Bronchial epithelial cell (primary cell): ENCODE data around the gene CYYR1. TPM values are rescaled to one million over a fixed set of nuclear protein-coding genes. Genes with fewer than 3 reads are reported as not detected.

Source experiments
- DNase-seq: peaks from one replicate; pipeline ENCODE4 v3.0.0-alpha.2; 2010; ENCODE audit warnings: low read depth
- FAIRE-seq: peaks from 2 replicates; lab custom pipeline; 2011; peaks lifted over from hg19 to GRCh38; lab: Jason Lieb, UNC
- H3K27me3 ChIP-seq: 2 replicates; pipeline ENCODE4 v1.5.1; 2011; ENCODE audit warnings: low read length; ENCODE audit not compliant: control insufficient read depth, insufficient read depth
- H3K36me3 ChIP-seq: 2 replicates; pipeline ENCODE4 v1.5.1; 2011; ENCODE audit warnings: low read length; ENCODE audit not compliant: control insufficient read depth, insufficient read depth
- H3K4me3 ChIP-seq: 2 replicates; pipeline ENCODE4 v1.5.1; 2011; ENCODE audit warnings: mild to moderate bottlenecking, low read depth, low read length, control low read depth
- total RNA-seq: library from RNA; depleted of rRNA; stranded (reverse); fragments of >200 nt; gene quantifications from 2 replicates; pipeline ENCODE4 v1.2.1, GENCODE V29; 2014
- TF ChIP-seq, protein P1 (sequence below): IDR thresholded peaks from 2 replicates; pipeline ENCODE4 v1.5.1; 2011; ENCODE audit warnings: mild to moderate bottlenecking, moderate library complexity, low read length, control low read depth, inconsistent platforms; ENCODE audit not compliant: insufficient read depth, severe bottlenecking

Gene CYYR1
- total RNA-seq, 1 donor from 2014 or later, result 1.1 TPM

- FAIRE-seq, result no peak
- Histone ChIP-seq H3K36me3 (no peaks in the 10 kb centered on the region), H3K4me3 (no peak overlapping the region), H3K27me3 (no peaks in the 10 kb centered on the region)
- DNase-seq, result no peak
- TF ChIP-seq, protein P1, sequence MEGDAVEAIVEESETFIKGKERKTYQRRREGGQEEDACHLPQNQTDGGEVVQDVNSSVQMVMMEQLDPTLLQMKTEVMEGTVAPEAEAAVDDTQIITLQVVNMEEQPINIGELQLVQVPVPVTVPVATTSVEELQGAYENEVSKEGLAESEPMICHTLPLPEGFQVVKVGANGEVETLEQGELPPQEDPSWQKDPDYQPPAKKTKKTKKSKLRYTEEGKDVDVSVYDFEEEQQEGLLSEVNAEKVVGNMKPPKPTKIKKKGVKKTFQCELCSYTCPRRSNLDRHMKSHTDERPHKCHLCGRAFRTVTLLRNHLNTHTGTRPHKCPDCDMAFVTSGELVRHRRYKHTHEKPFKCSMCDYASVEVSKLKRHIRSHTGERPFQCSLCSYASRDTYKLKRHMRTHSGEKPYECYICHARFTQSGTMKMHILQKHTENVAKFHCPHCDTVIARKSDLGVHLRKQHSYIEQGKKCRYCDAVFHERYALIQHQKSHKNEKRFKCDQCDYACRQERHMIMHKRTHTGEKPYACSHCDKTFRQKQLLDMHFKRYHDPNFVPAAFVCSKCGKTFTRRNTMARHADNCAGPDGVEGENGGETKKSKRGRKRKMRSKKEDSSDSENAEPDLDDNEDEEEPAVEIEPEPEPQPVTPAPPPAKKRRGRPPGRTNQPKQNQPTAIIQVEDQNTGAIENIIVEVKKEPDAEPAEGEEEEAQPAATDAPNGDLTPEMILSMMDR, result no peak
These were observed 8.7 kb upstream of the CYYR1 start for GRCh38 chr21:26581818-26582217.

- FAIRE-seq (no peak), DNase-seq (no peak)
- TF ChIP-seq, protein P1, result no peak
These were observed 897 bp downstream of the CYYR1 start for GRCh38 chr21:26572076-26572701.

DNA sequence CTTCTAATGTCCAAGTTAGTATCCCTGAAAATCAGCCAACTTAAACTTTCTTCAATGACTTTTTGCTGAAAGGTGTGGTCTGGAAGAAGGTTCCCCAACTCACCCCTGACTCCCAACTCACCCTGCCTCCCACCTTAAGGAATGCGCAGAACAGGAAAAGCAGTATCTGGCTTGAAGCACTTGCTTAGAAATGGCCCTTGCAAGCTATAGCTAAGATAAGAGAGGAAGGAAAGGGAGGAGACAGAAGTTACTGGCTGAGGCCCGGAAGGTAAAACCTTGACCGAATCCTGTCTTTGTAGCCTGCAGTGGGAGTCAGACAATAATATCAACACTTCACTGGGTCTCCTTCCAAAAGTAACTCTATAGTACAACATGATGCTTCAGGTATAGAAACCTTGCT lies 2.9 kb downstream of the CYYR1 start:
- DNase-seq (no peak), FAIRE-seq (no peak)
- TF ChIP-seq, protein P1, result no peak
- no peak overlapping the region for H3K4me3 ChIP-seq
- H3K27me3 ChIP-seq, result no peaks in the 10 kb centered on the region
- no peaks in the 10 kb centered on the region for H3K36me3 ChIP-seq

More at GRCh38 chr21:26572076-26572701, 897 bp downstream of the CYYR1 start:
- peak overlapping the region; percentile 48 for H3K4me3 ChIP-seq
- no peaks in the 10 kb centered on the region for H3K36me3 ChIP-seq
- no peaks in the 10 kb centered on the region for H3K27me3 ChIP-seq

DNA sequence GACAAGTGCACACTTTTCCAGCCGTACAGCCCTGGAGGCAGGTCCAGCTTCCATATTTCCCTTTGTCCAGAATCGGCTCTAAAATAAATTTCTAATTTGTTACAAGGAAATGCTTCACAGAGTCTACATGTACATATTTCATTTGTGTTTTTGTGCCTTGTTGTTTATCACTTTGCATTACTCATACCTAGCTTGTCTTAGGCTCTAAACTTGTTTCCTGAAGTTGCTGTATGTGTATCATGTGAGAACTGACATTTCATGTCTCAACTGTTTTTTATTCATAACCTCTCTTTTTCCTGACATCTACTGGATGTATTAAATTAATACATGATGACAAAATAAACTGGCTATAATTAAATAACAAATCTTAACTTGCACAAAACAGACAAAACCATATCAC lies 7.5 kb downstream of the CYYR1 start:
- DNase-seq (no peak), FAIRE-seq (no peak)
- Histone ChIP-seq H3K36me3 (no peaks in the 10 kb centered on the region), H3K4me3 (no peak overlapping the region), H3K27me3 (no peaks in the 10 kb centered on the region)
- TF ChIP-seq, protein P1, result no peak

GRCh38 chr21:26565111-26565510 lies 8.0 kb downstream of the CYYR1 start:
- no peaks in the 10 kb centered on the region for H3K27me3 ChIP-seq
- H3K36me3 ChIP-seq, result no peaks in the 10 kb centered on the region
- no peak overlapping the region for H3K4me3 ChIP-seq
- DNase-seq (no peak), FAIRE-seq (no peak)
- TF ChIP-seq, protein P1, result no peak

DNA sequence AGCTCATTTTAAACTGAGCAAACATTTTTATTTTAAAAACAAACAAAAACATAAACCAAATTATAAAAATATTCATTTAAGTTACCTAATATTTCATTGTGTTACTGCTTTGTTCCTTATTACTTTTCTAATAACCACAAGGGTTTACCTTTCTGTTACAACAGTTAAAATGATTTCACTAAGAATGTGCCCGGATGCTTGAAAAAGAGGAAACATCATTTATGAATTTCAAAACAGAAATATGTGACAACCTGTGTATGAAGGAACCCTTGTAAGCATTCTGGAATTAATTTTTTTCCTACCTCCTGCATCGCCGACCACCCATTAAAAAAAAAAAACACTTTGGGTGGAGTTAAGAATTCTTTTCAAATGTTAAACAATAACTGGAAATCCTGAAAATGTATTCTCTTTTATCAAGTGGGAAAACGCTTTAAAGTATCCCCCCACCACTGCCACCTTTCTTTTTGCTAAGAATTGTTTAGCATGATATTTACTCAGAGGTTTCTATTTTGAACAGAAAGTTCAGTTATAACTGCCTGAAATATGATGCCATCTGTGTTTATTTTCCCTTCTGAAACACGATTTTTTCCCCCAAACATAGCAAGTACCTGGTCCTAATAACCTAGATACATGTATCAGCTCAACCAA lies 9.1 kb downstream of the CYYR1 start:
- FAIRE-seq (no peak), DNase-seq (no peak)
- Histone ChIP-seq H3K4me3 (no peak overlapping the region), H3K36me3 (no peaks in the 10 kb centered on the region), H3K27me3 (no peaks in the 10 kb centered on the region)
- TF ChIP-seq, protein P1, result no peak
